K562 (cell line): Measurements from ENCODE around the gene MAP3K2. TPM values are rescaled to one million over a fixed set of nuclear protein-coding genes. Genes with fewer than 3 reads are reported as not detected.

Experiments used
- AFF4 ChIP-seq: sonication (generic); formaldehyde crosslinking; IDR thresholded peaks from 2 replicates; pipeline ENCODE4 v1.8.0; 2023; ENCODE audit warnings: mild to moderate bottlenecking, missing genetic modification reagents
- BCLAF1 ChIP-seq, 2 experiments: fragments of 450-650 bp in 1 of 2; IDR thresholded peaks; 2 replicates each; pipeline ENCODE4 v1.6.1; 2011 to 2017; ENCODE audit warnings: low read depth in 2 of 2, antibody characterized with exemption in 1 of 2, borderline replicate concordance in 1 of 2, low read length in 1 of 2, mild to moderate bottlenecking in 1 of 2, mixed read lengths in 1 of 2; ENCODE audit not compliant: control insufficient read depth in 1 of 2
- DDX20 ChIP-seq: fragments of 450-650 bp; IDR thresholded peaks from 2 replicates; pipeline ENCODE4 v1.6.1; 2016; ENCODE audit warnings: missing genetic modification characterization, low read depth, mild to moderate bottlenecking, missing compliant biosample characterization, moderate library complexity
- EGR1 ChIP-seq: fragments of 450-650 bp; conservative IDR thresholded peaks from 2 replicates; pipeline ENCODE4 v1.6.1; 2017; ENCODE audit warnings: mild to moderate bottlenecking
- EP400 ChIP-seq: fragments of 450-650 bp; IDR thresholded peaks from 2 replicates; pipeline ENCODE4 v1.6.1; 2017; ENCODE audit warnings: antibody characterized with exemption, mild to moderate bottlenecking, moderate library complexity
- ETV1 ChIP-seq: fragments of 450-650 bp; conservative IDR thresholded peaks from 2 replicates; pipeline ENCODE4 v1.6.1; 2016; ENCODE audit warnings: missing genetic modification characterization, control low read depth, low read depth, missing compliant biosample characterization
- FOXJ3 ChIP-seq: sonication (generic); formaldehyde crosslinking; IDR thresholded peaks from 2 replicates; pipeline ENCODE4 v1.4.0; 2020; ENCODE audit warnings: mild to moderate bottlenecking, missing genetic modification reagents
- KDM5B ChIP-seq: fragments of 200-600 bp; sonication (generic); IDR thresholded peaks from 2 replicates; pipeline ENCODE4 v1.6.1; 2012; ENCODE audit warnings: low read depth, mild to moderate bottlenecking, moderate library complexity, low read length, control low read depth, inconsistent platforms; ENCODE audit not compliant: insufficient replicate concordance
- MLLT1 ChIP-seq, 2 experiments: fragments of 450-650 bp; IDR thresholded peaks; 2 replicates each; pipeline ENCODE4 v1.6.1; 2016
- NR0B1 ChIP-seq: fragments of 450-650 bp; IDR thresholded peaks from one replicate; pipeline ENCODE4 v1.6.1; 2018; ENCODE audit warnings: mild to moderate bottlenecking, moderate library complexity; ENCODE audit not compliant: partially characterized antibody
- RCOR1 ChIP-seq, 2 experiments: IDR thresholded peaks; 2 replicates each; pipeline ENCODE4 v1.6.1; 2012; ENCODE audit warnings: low read depth in 2 of 2, low read length in 2 of 2, borderline replicate concordance in 1 of 2, improper control_type of control experiment in 1 of 2
- SRSF9 ChIP-seq: fragments of 200-400 bp; formaldehyde crosslinking; IDR thresholded peaks from 2 replicates; pipeline ENCODE4 v1.6.1; 2017; ENCODE audit warnings: low read depth, low read length, borderline replicate concordance
- ZNF165 ChIP-seq: fragments of 250-450 bp; sonication (Bioruptor Pico); IDR thresholded peaks from 2 replicates; pipeline ENCODE4 v1.4.0; 2020; ENCODE audit warnings: borderline replicate concordance
- ZNF354B ChIP-seq: fragments of 250-450 bp; sonication (Bioruptor Pico); IDR thresholded peaks from 2 replicates; pipeline ENCODE4 v1.4.0; 2020
- ZNF384 ChIP-seq: IDR thresholded peaks from 2 replicates; pipeline ENCODE4 v1.6.1; 2012; ENCODE audit warnings: low read depth, low read length, improper control_type of control experiment
- ZNF57 ChIP-seq: fragments of 450-650 bp; formaldehyde crosslinking; IDR thresholded peaks from 2 replicates; pipeline ENCODE4 v1.4.0; 2020; ENCODE audit warnings: mild to moderate bottlenecking, moderate library complexity
- polyA plus RNA-seq, 8 experiments: library from polyadenylated mRNA; depleted of rRNA in 4 of 8; stranded (reverse) in 5 of 8; unstranded in 3 of 8; fragments of >200 nt; fragmentation: Nextera tagmentation in 2 of 8; fragmentation: Illumina TruSeq in 1 of 8; extraction: Ambion mirVana in 2 of 8; extraction: Trizol in 1 of 8; gene quantifications; 2 replicates each; pipeline versions ENCODE4 v1.2.1 to v1.2.3, GENCODE V29; 2011 to 2014; ENCODE audit warnings: inconsistent platforms in 1 of 8, missing spikeins in 1 of 8
- total RNA-seq, 7 experiments: library from RNA; depleted of rRNA in 6 of 7; stranded (reverse); fragments of >200 nt in 6 of 7; fragmentation: Illumina TruSeq in 2 of 7; extraction: Trizol in 2 of 7; gene quantifications; 2 replicates each; pipeline versions ENCODE4 v1.2.1 to v1.2.3, GENCODE V29; 2011 to 2021; ENCODE audit warnings: low replicate concordance in 1 of 7

MAP3K2 gene
- total and polyA plus RNA-seq, 9 of the 15 experiments (the other 6 are each of a cell fraction or from before 2014, with no cell fraction given) = 1.2 to 14.2 (median 5.7) TPM

GRCh38 chr2:127407661-127408003, 19.9 kb upstream of the MAP3K2 start (continued):
- TF ChIP-seq KDM5B = no peak
- no peak for TF ChIP-seq ETV1 (tag)
- TF ChIP-seq FOXJ3 (CRISPR knock-in tag) = no peak
- TF ChIP-seq MLLT1 (IDR thresholded peaks at IDR 0.05) = peak in 1 of 2 experiments; percentile 54; a peak in 1 of 4 replicates
- TF ChIP-seq ZNF384 = no peak
- no peak for TF ChIP-seq AFF4 (CRISPR knock-in tag)
- no peak for TF ChIP-seq EP400
- TF ChIP-seq DDX20 = no peak
- TF ChIP-seq SRSF9 = no peak
- TF ChIP-seq NR0B1 = no peak
- TF ChIP-seq ZNF354B (CRISPR knock-in tag) = no peak
- TF ChIP-seq EGR1 = peak; percentile 69
- 0 out of 4 replicates have a peak, but pooled peaks of 1 of the 2 experiments have one; percentile 7 for TF ChIP-seq RCOR1 (IDR thresholded peaks at IDR 0.05; ENCODE audit: borderline replicate concordance in 1 of 2, low read depth in 2 of 2, low read length in 2 of 2)
- no peak for TF ChIP-seq ZNF57 (CRISPR knock-in tag)
- TF ChIP-seq ZNF165 = no peak
- TF ChIP-seq BCLAF1 (IDR thresholded peaks at IDR 0.05; ENCODE audit: borderline replicate concordance in 1 of 2, control insufficient read depth in 1 of 2, low read depth in 2 of 2, low read length in 1 of 2) = no peak
- TF ChIP-seq, all 486 proteins: peak for 23
